ENCODE measurements around the gene ATP5F1C. TPM values are rescaled to one million over a fixed set of nuclear protein-coding genes. Genes with fewer than 3 reads are reported as not detected.
A peak's percentile ranks its signal among the peaks of the same experiment; 100 is the strongest.
"Not testable (repeated sequence)": the region's sequence is repeated elsewhere in the genome, so short reads cannot be mapped to it uniquely, and the experiment has no call there.

Gene ATP5F1C
- total RNA-seq (2021; fragmentation: NEBNext Ultra II Directional; extraction: Animal tissue kit (Norgen Biotek cat#: 25700)) = 100 to 1,000 TPM; 298 to 340 (median 308) TPM
- long read RNA-seq, transcript ATP5F1C-201 (9 exons, 1,078 nt) = minor isoform, 53 of 371 reads
- long read RNA-seq, transcript ATP5F1C-202 (10 exons, 1,163 nt) = major isoform, 291 of 371 reads
- long read RNA-seq, partial matches to known transcripts = 16 of 371 reads
- long read RNA-seq, other reads (novel, unspliced or antisense) = 6 of 371 reads

DNA sequence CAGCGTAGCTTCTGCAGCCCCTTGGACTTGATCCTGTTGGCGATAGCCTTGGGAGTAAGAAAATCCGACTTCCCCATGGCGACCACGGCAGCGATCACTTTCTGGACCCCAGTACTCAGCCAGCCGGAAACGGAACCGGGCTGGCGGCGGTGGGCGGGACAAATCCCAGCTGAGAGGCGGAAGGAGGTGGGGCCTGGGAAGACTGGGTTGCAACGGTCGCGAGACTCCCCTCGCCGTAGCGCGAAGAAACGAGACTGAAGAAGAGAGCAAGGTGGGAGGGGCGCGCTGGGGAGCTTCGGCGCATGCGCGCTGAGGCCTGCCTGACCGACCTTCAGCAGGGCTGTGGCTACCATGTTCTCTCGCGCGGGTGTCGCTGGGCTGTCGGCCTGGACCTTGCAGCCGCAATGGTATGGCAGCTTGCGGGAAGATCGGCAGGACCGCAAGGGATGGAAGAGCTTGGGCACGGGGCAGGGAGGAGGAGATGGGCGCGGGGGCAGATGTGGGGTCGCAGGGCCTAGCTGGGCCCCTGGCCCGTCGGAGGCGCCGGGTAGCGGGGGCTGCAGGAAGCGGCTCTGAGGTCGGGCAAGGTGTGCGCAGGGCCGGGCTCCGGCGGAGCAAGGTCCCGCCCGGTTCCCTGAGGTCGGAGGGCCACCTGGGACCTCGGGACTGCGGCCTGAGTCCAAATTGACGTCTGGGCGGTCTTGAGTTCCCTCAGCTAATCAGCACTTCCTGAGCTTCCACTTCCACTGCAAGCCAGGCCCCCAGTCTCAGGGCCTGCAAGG, at the start of gene ATP5F1C, which contains the start of gene KIN:
Gene ATP5F1C (plus strand): TSS at position 321 of the 782 bp plus-strand sequence. CDS start 31 bp downstream, at position 352.
Gene KIN (minus strand): TSS at position 137 of the 782 bp plus-strand sequence. CDS start 60 bp downstream, at position 77.
- TF ChIP-seq, protein P1, sequence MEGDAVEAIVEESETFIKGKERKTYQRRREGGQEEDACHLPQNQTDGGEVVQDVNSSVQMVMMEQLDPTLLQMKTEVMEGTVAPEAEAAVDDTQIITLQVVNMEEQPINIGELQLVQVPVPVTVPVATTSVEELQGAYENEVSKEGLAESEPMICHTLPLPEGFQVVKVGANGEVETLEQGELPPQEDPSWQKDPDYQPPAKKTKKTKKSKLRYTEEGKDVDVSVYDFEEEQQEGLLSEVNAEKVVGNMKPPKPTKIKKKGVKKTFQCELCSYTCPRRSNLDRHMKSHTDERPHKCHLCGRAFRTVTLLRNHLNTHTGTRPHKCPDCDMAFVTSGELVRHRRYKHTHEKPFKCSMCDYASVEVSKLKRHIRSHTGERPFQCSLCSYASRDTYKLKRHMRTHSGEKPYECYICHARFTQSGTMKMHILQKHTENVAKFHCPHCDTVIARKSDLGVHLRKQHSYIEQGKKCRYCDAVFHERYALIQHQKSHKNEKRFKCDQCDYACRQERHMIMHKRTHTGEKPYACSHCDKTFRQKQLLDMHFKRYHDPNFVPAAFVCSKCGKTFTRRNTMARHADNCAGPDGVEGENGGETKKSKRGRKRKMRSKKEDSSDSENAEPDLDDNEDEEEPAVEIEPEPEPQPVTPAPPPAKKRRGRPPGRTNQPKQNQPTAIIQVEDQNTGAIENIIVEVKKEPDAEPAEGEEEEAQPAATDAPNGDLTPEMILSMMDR (IDR thresholded peaks at IDR 0.05) = no peak
- no peaks in the 10 kb centered on the region for H3K9me3 Mint-ChIP-seq
- no peak within 1 kb of the TSS for H3K4me3 Mint-ChIP-seq
- peaks cover 29% of the 10 kb centered on the region for H3K36me3 Mint-ChIP-seq (ENCODE audit: low read depth)
- no peak within 1 kb of the TSS; the same call in 1 of the 2 replicates for H3K27ac Mint-ChIP-seq
- peaks cover 47% of the 10 kb centered on the region for H3K4me1 Mint-ChIP-seq (ENCODE audit: low read depth)
- DNase-seq = peak; percentile 95
- no peaks in the 10 kb centered on the region for H3K27me3 Mint-ChIP-seq (ENCODE audit: insufficient read depth)

DNA sequence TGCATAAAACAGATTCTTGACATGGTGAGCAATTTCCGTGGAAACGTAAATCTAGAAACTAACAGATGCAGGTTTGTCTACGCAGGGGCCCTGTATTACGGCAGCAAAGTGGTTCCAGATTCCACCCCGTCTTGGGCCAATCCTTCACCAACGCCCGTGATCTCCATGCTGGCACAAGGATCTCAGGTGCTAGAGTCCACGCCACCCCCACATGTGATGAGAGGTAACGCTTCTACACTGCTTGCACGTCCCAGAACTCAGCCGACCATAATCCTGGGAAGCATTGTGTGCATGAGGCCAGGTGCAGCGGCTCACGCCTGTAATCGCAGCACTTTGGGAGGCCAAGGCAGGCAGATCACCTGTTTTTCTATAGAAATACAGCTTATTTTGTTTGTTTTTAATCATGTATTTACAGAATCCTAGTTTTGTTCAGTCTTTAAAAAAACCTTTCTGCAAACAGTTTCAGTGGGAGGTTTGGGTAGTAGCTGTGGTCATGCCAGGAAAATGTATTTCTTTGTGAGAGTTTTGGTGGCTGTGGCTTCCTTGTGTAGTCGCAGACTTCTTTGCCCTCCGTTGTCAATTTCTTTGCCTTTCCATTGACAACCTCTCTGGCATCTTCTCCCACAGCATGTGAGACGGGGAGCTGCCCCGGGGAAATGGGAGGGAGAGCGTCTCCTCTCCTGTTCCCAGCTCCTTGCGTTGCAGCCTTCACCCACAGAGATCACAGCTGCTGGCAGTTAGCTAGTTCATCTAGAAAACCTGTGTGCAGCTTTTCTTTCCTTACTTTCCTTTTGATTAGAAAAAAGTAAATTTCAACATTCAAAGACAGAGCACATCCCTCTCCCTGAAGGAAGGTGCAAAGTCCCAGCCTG, 49.2 kb upstream of the ATP5F1C start:
- TF ChIP-seq, protein P1 (IDR thresholded peaks at IDR 0.05) = no peak

DNA sequence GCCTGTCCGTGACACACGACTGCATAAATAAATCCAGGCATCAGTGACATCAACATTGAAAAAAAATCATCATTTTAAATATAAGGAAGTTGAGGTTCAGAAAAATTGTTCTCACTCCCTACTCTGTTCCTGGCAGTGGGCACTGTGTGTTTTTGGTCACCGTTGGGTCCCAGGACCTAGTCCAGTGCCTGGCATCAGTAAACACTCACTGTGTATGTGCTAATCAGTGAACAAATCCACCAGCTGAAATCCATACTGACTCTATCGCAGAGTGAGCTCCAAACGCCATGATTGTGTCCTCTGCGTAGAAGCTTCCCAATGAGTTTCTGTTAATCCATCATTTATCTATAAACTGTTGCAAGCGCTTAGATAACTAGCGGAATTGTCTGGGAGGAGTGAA, 43.7 kb upstream of the ATP5F1C start:
- Mint-ChIP-seq H3K27me3 (ENCODE audit: insufficient read depth) (peaks cover 3% of the 10 kb centered on the region), H3K4me3 (no peak overlapping the region), H3K9me3 (no peaks in the 10 kb centered on the region), H3K36me3 (ENCODE audit: low read depth) (no peaks in the 10 kb centered on the region), H3K4me1 (ENCODE audit: low read depth) (no peaks in the 10 kb centered on the region), H3K27ac (no peak overlapping the region)
- TF ChIP-seq, protein P1 (IDR thresholded peaks at IDR 0.05) = no peak
- DNase-seq = no peak

More for the DNA sequence above, 49.2 kb upstream of the ATP5F1C start:
- Mint-ChIP-seq H3K36me3 (ENCODE audit: low read depth) (no peaks in the 10 kb centered on the region), H3K9me3 (no peaks in the 10 kb centered on the region), H3K4me3 (no peak overlapping the region), H3K27ac (no peak overlapping the region), H3K27me3 (ENCODE audit: insufficient read depth) (peaks cover 2% of the 10 kb centered on the region), H3K4me1 (ENCODE audit: low read depth) (no peaks in the 10 kb centered on the region)
- DNase-seq = no peak

DNA sequence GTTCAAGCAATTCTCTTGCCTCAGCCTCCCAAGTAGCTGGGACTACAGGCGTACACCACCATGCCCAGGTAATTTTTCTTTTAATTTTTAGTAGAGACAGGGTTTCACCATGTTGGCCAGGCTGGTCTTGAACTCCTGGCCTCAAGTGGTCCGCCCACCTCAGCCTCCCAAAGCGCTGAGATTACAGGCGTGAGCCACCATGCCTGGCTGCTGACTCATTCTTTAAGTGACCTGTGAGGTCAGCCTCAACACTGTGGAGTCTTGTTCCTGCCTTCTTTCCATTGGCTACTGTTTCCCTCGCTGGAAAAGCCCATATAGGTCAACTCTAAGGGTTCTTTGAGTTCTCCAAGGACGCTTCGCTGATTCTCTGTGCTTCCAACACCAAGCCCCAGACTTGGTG, 39.3 kb upstream of the ATP5F1C start:
- not testable (repeated sequence) for DNase-seq; H3K27ac Mint-ChIP-seq; H3K27me3 Mint-ChIP-seq (ENCODE audit: insufficient read depth); H3K4me1 Mint-ChIP-seq (ENCODE audit: low read depth); H3K9me3 Mint-ChIP-seq; H3K4me3 Mint-ChIP-seq
- H3K36me3 Mint-ChIP-seq (ENCODE audit: low read depth) = peaks cover 31% of the 10 kb centered on the region

DNA sequence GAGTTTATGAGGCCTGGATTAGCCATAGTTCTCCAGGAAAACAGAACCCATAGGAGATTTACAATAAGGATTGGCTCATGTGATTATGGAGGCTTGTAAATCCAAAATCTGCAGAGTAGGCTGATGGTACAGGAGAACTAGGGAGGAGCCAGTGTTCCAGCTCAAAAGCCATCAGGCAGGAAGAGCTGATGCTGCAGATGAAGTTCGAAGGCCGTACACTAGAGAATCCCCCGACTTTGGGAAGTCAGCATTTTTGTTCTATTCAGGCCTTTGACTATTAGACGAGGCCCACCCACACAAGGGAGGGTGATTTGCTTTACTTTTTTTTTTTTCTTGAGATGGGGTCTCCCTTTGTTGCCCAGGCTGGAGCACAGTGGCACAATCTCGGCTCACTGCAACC, 37.8 kb upstream of the ATP5F1C start:
- H3K36me3 Mint-ChIP-seq (ENCODE audit: low read depth) = peaks cover 36% of the 10 kb centered on the region
- H3K27ac Mint-ChIP-seq = no peak overlapping the region
- no peak for DNase-seq
- peaks cover 3% of the 10 kb centered on the region for H3K27me3 Mint-ChIP-seq (ENCODE audit: insufficient read depth)
- no peaks in the 10 kb centered on the region for H3K9me3 Mint-ChIP-seq
- TF ChIP-seq, protein P1 (IDR thresholded peaks at IDR 0.05) = no peak
- no peaks in the 10 kb centered on the region for H3K4me1 Mint-ChIP-seq (ENCODE audit: low read depth)
- no peak overlapping the region for H3K4me3 Mint-ChIP-seq
